Left hindlimb (tissue), 1 donor: ENCODE results near the gene EIF2B1.

Source experiments
- DNase-seq: peaks from one replicate; pipeline ENCODE4 v3.0.0-alpha.2; 2018

Gene EIF2B1

GRCh38 chr12:123633379-123634141 is at the start of gene EIF2B1, which contains the start of gene GTF2H3:
EIF2B1 (minus strand) TSS chr12:123633686; CDS start chr12:123633557, 129 bp downstream.
GTF2H3 (plus strand) TSS chr12:123633829; CDS start chr12:123633860, 31 bp downstream.
- peak; percentile 98 for DNase-seq

GRCh38 chr12:123681605-123682004 is 48.1 kb upstream of the EIF2B1 start:
- no peak for DNase-seq

GRCh38 chr12:123678981-123679380 is 45.5 kb upstream of the EIF2B1 start:
- DNase-seq: no peak

GRCh38 chr12:123676616-123677320 is 43.3 kb upstream of the EIF2B1 start:
- DNase-seq: no peak

- DNase-seq: no peak
These were observed 42.0 kb upstream of the EIF2B1 start for GRCh38 chr12:123675436-123675835.

GRCh38 chr12:123671876-123672275 is 38.4 kb upstream of the EIF2B1 start:
- DNase-seq: no peak

- peak; percentile 95 for DNase-seq
These were observed 37.6 kb upstream of the EIF2B1 start, which contains the start of gene TCTN2 for GRCh38 chr12:123670882-123671728. TCTN2 (plus strand) TSS chr12:123671113; CDS start chr12:123671241, 128 bp downstream.

- DNase-seq: no peak
These were observed 34.3 kb upstream of the EIF2B1 start for GRCh38 chr12:123667771-123668170.

- no peak for DNase-seq
These were observed 26.7 kb upstream of the EIF2B1 start for GRCh38 chr12:123659996-123660727.

GRCh38 chr12:123657211-123657610 is 23.7 kb upstream of the EIF2B1 start:
- DNase-seq: no peak

GRCh38 chr12:123656392-123656791 is 22.9 kb upstream of the EIF2B1 start:
- no peak for DNase-seq

- no peak for DNase-seq
These were observed 21.9 kb upstream of the EIF2B1 start for GRCh38 chr12:123655420-123655819.

- no peak for DNase-seq
These were observed 20.7 kb upstream of the EIF2B1 start for GRCh38 chr12:123654129-123654701.

- no peak for DNase-seq
These were observed 14.9 kb upstream of the EIF2B1 start for GRCh38 chr12:123648401-123648800.

- DNase-seq: no peak
These were observed 12.4 kb upstream of the EIF2B1 start for GRCh38 chr12:123645878-123646277.

GRCh38 chr12:123645380-123645779 is 11.9 kb upstream of the EIF2B1 start:
- DNase-seq: no peak

GRCh38 chr12:123643911-123644310 is 10.4 kb upstream of the EIF2B1 start:
- no peak for DNase-seq

- DNase-seq: no peak
These were observed 666 bp upstream of the EIF2B1 start for GRCh38 chr12:123634142-123634561.

GRCh38 chr12:123621619-123622530 is 11.6 kb downstream of the EIF2B1 start:
- no peak for DNase-seq

GRCh38 chr12:123621101-123621500 is 12.4 kb downstream of the EIF2B1 start:
- no peak for DNase-seq

GRCh38 chr12:123617580-123617979 is 15.9 kb downstream of the EIF2B1 start:
- no peak for DNase-seq
